ENCODE results near the gene RREB1.

DNA sequence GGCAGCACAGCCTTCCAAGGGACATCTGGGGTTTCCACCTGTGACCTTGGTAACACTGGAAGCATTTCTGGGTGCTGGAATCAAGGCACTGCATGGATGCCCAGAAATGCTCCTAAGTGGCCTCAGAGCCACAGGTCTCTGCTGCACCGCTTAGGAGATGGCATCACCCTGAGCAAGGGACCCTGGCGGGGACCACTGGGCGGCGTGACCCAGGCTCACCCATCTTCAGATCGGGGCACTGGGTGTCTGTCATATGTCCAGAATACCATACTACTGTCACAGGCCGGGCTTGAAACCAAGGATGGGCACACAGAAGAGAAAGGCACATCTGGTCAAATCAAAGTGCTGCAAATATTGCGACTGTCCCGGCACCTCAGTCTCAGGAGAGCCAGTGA lies 159.3 kb downstream of the RREB1 start:
- TF ChIP-seq, protein P1, sequence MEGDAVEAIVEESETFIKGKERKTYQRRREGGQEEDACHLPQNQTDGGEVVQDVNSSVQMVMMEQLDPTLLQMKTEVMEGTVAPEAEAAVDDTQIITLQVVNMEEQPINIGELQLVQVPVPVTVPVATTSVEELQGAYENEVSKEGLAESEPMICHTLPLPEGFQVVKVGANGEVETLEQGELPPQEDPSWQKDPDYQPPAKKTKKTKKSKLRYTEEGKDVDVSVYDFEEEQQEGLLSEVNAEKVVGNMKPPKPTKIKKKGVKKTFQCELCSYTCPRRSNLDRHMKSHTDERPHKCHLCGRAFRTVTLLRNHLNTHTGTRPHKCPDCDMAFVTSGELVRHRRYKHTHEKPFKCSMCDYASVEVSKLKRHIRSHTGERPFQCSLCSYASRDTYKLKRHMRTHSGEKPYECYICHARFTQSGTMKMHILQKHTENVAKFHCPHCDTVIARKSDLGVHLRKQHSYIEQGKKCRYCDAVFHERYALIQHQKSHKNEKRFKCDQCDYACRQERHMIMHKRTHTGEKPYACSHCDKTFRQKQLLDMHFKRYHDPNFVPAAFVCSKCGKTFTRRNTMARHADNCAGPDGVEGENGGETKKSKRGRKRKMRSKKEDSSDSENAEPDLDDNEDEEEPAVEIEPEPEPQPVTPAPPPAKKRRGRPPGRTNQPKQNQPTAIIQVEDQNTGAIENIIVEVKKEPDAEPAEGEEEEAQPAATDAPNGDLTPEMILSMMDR (conservative IDR thresholded peaks at IDR 0.05; ENCODE audit: low read depth in 2 of 2), result no peak
- no peak for TF ChIP-seq POLR2AphosphoS5 (IDR thresholded peaks at IDR 0.05; ENCODE audit: low read depth)
- TF ChIP-seq, protein P2, sequence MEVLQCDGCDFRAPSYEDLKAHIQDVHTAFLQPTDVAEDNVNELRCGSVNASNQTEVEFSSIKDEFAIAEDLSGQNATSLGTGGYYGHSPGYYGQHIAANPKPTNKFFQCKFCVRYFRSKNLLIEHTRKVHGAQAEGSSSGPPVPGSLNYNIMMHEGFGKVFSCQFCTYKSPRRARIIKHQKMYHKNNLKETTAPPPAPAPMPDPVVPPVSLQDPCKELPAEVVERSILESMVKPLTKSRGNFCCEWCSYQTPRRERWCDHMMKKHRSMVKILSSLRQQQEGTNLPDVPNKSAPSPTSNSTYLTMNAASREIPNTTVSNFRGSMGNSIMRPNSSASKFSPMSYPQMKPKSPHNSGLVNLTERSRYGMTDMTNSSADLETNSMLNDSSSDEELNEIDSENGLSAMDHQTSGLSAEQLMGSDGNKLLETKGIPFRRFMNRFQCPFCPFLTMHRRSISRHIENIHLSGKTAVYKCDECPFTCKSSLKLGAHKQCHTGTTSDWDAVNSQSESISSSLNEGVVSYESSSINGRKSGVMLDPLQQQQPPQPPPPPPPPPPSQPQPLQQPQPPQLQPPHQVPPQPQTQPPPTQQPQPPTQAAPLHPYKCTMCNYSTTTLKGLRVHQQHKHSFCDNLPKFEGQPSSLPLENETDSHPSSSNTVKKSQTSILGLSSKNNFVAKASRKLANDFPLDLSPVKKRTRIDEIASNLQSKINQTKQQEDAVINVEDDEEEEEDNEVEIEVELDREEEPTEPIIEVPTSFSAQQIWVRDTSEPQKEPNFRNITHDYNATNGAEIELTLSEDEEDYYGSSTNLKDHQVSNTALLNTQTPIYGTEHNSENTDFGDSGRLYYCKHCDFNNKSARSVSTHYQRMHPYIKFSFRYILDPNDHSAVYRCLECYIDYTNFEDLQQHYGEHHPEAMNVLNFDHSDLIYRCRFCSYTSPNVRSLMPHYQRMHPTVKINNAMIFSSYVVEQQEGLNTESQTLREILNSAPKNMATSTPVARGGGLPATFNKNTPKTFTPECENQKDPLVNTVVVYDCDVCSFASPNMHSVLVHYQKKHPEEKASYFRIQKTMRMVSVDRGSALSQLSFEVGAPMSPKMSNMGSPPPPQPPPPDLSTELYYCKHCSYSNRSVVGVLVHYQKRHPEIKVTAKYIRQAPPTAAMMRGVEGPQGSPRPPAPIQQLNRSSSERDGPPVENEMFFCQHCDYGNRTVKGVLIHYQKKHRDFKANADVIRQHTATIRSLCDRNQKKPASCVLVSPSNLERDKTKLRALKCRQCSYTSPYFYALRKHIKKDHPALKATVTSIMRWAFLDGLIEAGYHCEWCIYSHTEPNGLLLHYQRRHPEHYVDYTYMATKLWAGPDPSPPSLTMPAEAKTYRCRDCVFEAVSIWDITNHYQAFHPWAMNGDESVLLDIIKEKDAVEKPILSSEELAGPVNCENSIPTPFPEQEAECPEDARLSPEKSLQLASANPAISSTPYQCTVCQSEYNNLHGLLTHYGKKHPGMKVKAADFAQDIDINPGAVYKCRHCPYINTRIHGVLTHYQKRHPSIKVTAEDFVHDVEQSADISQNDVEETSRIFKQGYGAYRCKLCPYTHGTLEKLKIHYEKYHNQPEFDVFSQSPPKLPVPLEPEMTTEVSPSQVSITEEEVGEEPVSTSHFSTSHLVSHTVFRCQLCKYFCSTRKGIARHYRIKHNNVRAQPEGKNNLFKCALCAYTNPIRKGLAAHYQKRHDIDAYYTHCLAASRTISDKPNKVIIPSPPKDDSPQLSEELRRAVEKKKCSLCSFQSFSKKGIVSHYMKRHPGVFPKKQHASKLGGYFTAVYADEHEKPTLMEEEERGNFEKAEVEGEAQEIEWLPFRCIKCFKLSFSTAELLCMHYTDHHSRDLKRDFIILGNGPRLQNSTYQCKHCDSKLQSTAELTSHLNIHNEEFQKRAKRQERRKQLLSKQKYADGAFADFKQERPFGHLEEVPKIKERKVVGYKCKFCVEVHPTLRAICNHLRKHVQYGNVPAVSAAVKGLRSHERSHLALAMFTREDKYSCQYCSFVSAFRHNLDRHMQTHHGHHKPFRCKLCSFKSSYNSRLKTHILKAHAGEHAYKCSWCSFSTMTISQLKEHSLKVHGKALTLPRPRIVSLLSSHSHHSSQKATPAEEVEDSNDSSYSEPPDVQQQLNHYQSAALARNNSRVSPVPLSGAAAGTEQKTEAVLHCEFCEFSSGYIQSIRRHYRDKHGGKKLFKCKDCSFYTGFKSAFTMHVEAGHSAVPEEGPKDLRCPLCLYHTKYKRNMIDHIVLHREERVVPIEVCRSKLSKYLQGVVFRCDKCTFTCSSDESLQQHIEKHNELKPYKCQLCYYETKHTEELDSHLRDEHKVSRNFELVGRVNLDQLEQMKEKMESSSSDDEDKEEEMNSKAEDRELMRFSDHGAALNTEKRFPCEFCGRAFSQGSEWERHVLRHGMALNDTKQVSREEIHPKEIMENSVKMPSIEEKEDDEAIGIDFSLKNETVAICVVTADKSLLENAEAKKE (CRISPR knock-in tag; IDR thresholded peaks at IDR 0.05), result no peak

Measured in GM23338 (cell line).